GM12864 (cell line): Measurements from ENCODE around the gene TMLHE.
"Not testable (repeated sequence)": the region's sequence is repeated elsewhere in the genome, so short reads cannot be mapped to it uniquely, and the experiment has no call there.

Experiments used
- DNase-seq: peaks from one replicate; pipeline ENCODE4 v3.0.0-alpha.2; 2011; ENCODE audit warnings: low read depth
- H3K4me3 ChIP-seq: 2 replicates; pipeline ENCODE4 v1.5.1; 2011; ENCODE audit warnings: mild to moderate bottlenecking, low read depth, low read length, control low read depth
- TF ChIP-seq, protein P1 (sequence below): IDR thresholded peaks from 2 replicates; pipeline ENCODE4 v1.5.1; 2011; ENCODE audit warnings: low read depth, mild to moderate bottlenecking, moderate library complexity, low read length, control low read depth, inconsistent platforms; ENCODE audit errors: missing control alignments

TMLHE gene

DNA sequence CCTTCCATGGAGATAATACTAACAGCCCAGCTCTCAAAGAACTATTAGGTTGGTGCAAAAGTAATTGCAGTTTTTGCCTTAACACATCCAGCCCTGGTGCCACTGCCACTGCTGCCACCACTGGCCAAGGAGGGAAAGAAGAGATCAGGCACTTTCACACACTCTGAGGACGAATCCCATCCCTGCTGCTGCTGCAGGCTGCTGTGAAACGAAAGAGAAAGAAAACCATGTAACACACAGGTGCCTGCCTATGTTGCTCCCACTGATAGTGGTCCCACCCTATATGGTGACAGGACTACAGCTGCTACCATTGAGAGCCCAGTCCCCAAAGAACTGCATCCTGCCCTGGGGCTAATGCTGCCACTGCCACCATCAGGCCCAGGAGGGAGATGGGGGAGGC lies 35.1 kb downstream of the TMLHE start:
- H3K4me3 ChIP-seq: no peak overlapping the region
- TF ChIP-seq, protein P1, sequence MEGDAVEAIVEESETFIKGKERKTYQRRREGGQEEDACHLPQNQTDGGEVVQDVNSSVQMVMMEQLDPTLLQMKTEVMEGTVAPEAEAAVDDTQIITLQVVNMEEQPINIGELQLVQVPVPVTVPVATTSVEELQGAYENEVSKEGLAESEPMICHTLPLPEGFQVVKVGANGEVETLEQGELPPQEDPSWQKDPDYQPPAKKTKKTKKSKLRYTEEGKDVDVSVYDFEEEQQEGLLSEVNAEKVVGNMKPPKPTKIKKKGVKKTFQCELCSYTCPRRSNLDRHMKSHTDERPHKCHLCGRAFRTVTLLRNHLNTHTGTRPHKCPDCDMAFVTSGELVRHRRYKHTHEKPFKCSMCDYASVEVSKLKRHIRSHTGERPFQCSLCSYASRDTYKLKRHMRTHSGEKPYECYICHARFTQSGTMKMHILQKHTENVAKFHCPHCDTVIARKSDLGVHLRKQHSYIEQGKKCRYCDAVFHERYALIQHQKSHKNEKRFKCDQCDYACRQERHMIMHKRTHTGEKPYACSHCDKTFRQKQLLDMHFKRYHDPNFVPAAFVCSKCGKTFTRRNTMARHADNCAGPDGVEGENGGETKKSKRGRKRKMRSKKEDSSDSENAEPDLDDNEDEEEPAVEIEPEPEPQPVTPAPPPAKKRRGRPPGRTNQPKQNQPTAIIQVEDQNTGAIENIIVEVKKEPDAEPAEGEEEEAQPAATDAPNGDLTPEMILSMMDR: no peak
- no peak for DNase-seq

DNA sequence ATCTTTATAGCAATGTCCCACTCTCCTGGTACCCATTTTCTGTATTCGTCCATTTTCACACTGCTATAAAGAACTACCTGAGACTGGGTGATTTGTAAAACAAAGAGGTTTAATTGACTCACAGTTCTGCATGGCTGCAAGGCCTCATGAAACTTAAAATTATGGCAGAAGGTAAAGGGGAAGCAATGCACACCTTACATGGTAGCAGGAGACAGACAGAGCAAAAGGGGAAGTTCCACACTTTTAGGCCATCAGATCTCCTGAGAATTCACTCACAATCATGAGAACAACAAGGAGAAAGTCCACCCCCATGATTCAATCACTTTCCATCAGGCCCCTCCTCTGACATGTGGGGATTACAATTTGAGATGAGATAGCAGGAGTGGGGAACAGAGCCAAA lies 49.7 kb downstream of the TMLHE start:
- no peak overlapping the region for H3K4me3 ChIP-seq
- TF ChIP-seq, protein P1: no peak
- no peak for DNase-seq

DNA sequence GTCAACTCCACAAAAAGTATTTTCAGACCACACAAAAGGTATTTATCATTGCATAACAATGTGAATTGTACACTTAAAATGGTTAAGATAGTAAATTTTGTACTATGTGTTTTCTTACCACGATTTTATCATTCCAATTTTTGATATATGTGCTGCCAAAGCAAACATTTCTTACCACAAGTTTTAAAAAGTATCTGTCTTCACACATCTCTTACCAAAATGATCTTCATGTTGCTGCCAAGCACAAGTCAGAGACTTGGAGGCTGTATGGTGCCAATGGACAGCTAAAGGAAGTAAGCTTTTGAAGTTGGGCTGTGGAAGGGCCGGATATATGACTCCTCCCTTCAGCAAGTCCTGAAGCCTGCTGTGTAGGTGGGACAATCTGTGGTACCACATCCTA lies 67.9 kb downstream of the TMLHE start:
- TF ChIP-seq, protein P1: no peak
- no peak overlapping the region for H3K4me3 ChIP-seq
- no peak for DNase-seq

DNA sequence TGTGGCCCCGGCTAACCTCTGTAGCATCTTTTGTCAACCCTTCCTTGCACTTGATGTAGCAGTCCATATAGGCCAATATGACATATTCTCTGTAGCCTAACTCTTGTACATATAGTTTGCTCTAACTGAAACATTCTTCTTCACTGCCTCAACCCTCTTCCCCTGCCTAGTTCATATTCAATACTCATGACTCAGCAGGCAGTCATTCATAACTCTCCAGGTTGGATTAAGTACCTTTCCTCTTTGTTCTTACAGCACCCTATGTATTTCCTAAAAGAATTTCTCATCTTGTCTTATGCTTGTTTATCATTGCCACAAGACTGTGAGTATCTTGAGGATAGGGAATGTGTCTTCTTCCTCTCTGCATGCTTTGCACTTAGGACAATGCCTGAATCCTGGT lies 76.9 kb downstream of the TMLHE start:
- TF ChIP-seq, protein P1: no peak
- no peak overlapping the region for H3K4me3 ChIP-seq
- DNase-seq: no peak

DNA sequence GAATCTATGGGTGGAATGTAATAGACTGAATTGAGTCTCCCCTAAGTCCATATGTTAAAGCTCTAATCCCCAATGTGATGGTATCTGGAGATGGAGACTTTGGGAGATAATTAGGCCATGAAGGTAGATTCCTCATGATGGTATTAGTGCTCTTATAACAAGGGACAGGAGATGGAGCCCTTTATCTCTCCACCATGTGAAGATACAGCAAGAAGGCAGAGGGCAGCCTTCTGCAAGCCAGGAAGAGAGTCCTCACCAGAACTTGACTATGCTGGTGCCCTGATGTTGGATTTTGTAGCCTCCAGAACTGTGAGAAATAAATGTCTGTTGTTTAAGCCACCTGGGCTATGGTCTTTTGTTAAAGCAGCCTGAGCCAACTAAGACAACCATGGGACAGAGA lies 78.0 kb downstream of the TMLHE start:
- no peak for DNase-seq
- H3K4me3 ChIP-seq: no peak overlapping the region
- TF ChIP-seq, protein P1: no peak

DNA sequence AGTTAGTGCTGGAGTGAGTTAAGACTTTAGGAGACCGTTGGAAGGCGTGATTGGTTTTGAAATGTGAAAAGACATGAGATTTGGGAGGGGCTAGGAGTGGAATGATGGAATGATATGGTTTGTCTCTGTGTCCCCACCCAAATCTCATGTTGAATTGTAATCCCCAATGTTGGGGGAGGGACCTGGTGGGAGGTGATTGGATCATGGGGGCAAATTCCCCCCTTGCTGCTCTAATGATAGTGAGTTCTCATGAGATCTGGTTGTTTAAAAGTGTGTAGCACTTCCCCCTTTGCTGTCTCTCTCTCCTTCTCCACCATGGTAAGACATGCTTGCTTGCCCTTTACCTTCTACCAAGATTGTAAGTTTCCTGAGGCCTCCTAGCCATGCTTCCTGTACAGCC lies 85.7 kb downstream of the TMLHE start:
- not testable (repeated sequence) for DNase-seq, H3K4me3 ChIP-seq

DNA sequence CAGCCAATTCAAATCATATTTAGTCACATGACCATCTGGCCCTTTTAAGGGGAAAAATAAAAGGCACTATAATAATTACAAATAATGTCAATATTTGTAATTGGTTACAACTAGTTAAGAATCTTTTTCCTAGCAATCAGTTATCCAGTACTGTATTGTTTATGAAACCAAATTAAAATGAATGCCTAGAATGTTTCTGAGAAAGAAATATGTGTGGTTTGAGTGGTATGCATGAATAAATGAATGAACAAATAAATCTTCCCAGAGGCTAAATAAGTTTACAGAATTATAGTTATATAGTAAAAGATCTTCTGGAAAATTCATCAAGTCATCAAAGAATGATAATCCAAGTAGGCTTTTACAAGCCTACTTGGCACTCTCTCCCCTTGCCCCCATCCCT lies 98.5 kb downstream of the TMLHE start:
- H3K4me3 ChIP-seq: no peak overlapping the region
- TF ChIP-seq, protein P1: no peak
- DNase-seq: no peak

DNA sequence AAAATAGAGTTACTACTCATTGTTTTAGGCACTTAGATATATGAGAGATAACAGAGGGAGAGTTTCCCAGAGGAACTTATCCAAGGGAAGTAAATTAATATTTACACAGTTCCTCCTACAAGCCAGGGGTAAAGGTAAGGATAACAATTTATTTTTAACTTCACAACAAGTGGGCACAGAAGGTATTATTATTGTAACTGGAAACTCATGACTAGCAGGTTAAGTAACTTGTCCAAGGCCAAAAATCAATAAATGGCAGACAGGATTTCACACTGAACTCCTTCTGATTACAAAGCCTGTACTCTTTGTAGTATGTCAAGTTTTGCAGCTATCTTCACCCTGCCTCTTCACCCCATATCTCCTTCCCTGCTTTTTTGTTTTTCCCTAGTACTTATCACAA lies 107.5 kb downstream of the TMLHE start:
- TF ChIP-seq, protein P1: no peak
- DNase-seq: no peak
- no peak overlapping the region for H3K4me3 ChIP-seq

DNA sequence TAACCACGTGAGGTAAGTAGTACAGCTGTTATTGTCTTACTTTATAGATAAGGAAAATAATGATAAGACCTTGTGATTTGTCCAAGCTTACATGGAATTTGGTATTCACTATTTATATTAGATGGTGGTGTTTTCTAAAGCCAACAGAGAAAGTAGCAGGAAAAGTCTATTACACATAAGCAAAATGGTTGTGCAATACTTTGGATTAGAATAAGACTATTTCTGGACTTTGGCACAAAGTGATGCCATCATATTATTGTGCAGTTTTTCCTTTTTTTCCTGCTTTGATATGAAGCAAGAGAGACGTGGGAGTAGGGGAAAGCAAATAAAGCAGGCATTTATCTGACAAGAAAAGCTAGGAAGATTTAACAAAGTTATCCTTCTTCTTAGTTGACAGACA lies 117.6 kb downstream of the TMLHE start:
- not testable (repeated sequence) for H3K4me3 ChIP-seq, DNase-seq

DNA sequence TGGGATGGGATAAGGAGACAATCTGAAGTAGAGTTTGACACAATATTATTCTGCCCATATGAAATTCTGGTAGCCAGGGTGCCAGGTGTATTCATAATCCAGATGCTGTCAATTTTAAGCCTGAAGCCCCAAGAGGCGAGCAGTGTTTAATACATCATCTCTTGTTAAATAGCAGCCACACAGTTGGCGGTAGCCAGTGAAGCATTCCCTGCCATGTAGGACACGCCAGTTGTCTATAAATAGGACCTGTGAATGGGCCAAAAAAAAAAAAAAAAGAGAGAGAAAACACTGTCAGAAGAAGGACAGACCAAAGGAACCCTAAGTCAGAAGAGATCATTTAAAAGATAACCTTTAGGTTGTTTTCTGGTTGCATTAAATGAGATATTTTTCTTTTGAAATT lies 121.3 kb downstream of the TMLHE start:
- not testable (repeated sequence) for DNase-seq, H3K4me3 ChIP-seq

DNA sequence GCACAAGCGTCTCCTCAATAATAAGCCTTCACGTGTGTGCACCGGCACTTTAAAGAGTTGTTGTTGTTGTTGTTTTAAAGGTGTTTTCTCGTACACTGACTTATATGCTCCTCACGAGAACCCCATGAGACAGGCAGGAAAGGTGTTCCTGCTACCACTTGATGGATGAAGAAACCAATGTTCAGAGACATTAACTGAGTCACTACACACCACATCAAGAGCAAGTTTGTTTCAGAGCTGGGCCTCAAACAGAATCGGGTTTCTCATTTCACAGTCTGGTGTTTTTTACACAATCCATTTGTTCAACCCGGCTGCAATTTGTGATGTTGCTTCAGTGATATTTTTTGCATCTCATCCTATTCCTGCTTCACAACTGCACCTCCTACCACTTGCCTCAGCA lies 135.6 kb downstream of the TMLHE start:
- DNase-seq: not testable (repeated sequence)

More for the DNA sequence above, 135.6 kb downstream of the TMLHE start:
- not testable (repeated sequence) for H3K4me3 ChIP-seq
